Thoracic aorta (tissue), 2 donors: ENCODE measurements around the gene ABCB6. TPM values are rescaled to one million over a fixed set of nuclear protein-coding genes. Genes with fewer than 3 reads are reported as not detected.
"Not testable (repeated sequence)": the region's sequence is repeated elsewhere in the genome, so short reads cannot be mapped to it uniquely, and the experiment has no call there.

ENCODE experiments used
- ATAC-seq: fragments of 150-250 bp; one replicate; pipeline ENCODE4 v1.8.0; 2017; ENCODE audit warnings: low read depth; ENCODE audit not compliant: insufficient number of reproducible peaks, low FRiP score
- DNase-seq: peaks from one replicate; pipeline ENCODE4 v3.0.0-alpha.2; 2020; ENCODE audit warnings: low spot score
- H3K27ac ChIP-seq, 2 donors: fragments of 200-600 bp; sonication (generic); 1 replicate in 1 of 2; 2 replicates in 1 of 2; pipeline ENCODE4 v1.5.1; 2016; ENCODE audit warnings: mild to moderate bottlenecking in 2 of 2, moderate library complexity in 2 of 2
- H3K27me3 ChIP-seq: fragments of 200-600 bp; sonication (generic); replicated peaks from 2 replicates; pipeline ENCODE4 v1.6.0; 2016; ENCODE audit warnings: mild to moderate bottlenecking; ENCODE audit not compliant: insufficient read depth
- H3K36me3 ChIP-seq: fragments of 200-600 bp; sonication (generic); one replicate; pipeline ENCODE4 v1.5.1; 2016
- H3K4me1 ChIP-seq, 2 donors: fragments of 200-600 bp; sonication (generic); 1 replicate in 1 of 2; 2 replicates in 1 of 2; pipeline versions ENCODE4 v1.5.1 to v1.6.0; 2016; ENCODE audit warnings: low read depth in 2 of 2, mild to moderate bottlenecking in 1 of 2; ENCODE audit not compliant: control insufficient read depth in 1 of 2
- H3K4me3 ChIP-seq: fragments of 200-600 bp; sonication (generic); 2 replicates; pipeline ENCODE4 v1.5.1; 2016; ENCODE audit warnings: mild to moderate bottlenecking
- H3K9me3 ChIP-seq: fragments of 200-600 bp; sonication (generic); 2 replicates; pipeline ENCODE4 v1.5.1; 2016
- CTCF ChIP-seq: fragments of 200-600 bp; sonication (generic); IDR thresholded peaks from one replicate; pipeline ENCODE4 v1.5.1; 2019; ENCODE audit warnings: antibody characterized with exemption
- total RNA-seq, 2 donors: library from RNA; depleted of rRNA; stranded (reverse); fragments of >200 nt; gene quantifications; one replicate each; pipeline versions ENCODE4 v1.1.0 to v1.2.3, GENCODE V29; 2016

ABCB6 gene
- total RNA-seq, 2 donors from 2014 or later = 12.7 to 26.0 TPM

DNA sequence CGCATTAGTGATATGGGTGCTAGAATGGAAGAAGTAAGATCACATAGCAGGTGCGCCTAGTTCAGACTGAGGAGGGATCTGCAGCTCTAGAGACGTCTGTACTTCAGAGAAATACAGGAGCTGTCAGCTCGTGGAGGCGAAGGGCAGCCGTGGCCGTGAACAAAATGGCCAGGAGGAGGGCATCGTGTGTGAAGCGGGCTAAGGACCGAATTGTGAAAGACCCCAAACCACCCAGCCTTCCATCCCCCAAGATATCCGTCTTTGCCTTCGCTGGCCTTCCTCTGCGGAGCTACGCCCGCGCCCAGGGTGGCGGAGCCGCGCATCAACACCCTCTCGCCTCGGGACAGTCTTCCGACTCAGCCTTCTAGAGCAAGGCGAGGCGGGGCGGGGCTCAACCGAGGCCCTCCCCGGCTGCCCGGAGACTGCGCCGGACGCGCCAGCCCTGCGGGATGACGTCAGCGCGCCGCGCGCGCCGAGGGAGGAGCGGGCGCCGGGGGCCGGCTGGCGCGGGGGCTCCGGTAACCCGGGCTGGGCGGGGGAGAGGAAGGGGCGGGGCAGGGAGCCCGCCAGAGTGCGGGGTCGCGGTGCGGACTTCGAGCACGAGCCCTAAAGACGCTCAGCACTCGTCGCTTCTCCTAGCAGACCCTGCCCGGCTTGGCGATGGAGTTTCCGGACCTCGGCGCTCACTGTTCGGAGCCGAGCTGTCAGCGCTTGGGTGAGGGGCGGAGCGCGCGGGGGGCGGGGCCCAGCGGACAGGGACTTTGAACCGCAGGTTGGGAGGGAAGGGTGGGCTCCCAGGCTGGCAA is 12.2 kb downstream of the ABCB6 start, which contains the start of gene ZFAND2B:
TSS of gene ZFAND2B (plus strand) at position 455 of the 806 bp plus-strand sequence. CDS start at position 661, 206 bp downstream.
- TF ChIP-seq CTCF = peak; percentile 33
- peaks cover 6% of the 10 kb centered on the region for H3K36me3 ChIP-seq
- peak within 1 kb of the TSS; percentile 91 for H3K4me3 ChIP-seq
- no peaks in the 10 kb centered on the region for H3K27me3 ChIP-seq
- ATAC-seq (peak; percentile 88), DNase-seq (peak; percentile 72)
- no peaks in the 10 kb centered on the region for H3K9me3 ChIP-seq
- H3K4me1 ChIP-seq = peaks cover 15 to 25% of the 10 kb centered on the region in 2 donors
- peak within 1 kb of the TSS; percentile 85 to 93 for H3K27ac ChIP-seq

DNA sequence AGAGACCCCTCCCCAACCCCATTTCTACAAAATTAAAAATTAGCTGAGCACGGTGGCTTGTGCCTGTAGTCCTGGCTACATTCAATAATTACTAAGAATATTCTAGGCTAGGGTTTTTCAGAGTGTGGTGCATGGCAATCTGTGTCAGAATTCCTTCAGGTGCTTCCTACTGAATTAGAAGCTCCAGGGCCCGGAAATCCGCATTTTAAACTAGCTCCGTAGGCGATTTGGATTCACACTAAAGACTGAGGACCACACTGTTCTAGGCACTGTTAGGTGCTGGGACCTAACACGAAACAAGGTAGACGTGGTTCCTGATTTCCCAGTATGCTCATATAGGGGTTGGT is 12.8 kb downstream of the ABCB6 start:
- DNase-seq = no peak
- no peak for ATAC-seq
- Histone ChIP-seq H3K4me3 (peak overlapping the region; percentile 91), H3K36me3 (peaks cover 6% of the 10 kb centered on the region), H3K27ac (peak overlapping the region; percentile 85 to 93), H3K4me1 (peaks cover 15 to 25% of the 10 kb centered on the region in 2 donors), H3K9me3 (no peaks in the 10 kb centered on the region), H3K27me3 (no peaks in the 10 kb centered on the region)
- TF ChIP-seq CTCF = no peak

- H3K4me3 ChIP-seq = no peak overlapping the region
- TF ChIP-seq CTCF = no peak
- ATAC-seq (no peak), DNase-seq (no peak)
- peaks cover 6% of the 10 kb centered on the region for H3K36me3 ChIP-seq
- peaks cover 15 to 25% of the 10 kb centered on the region in 2 donors for H3K4me1 ChIP-seq
- H3K27me3 ChIP-seq = no peaks in the 10 kb centered on the region
- H3K9me3 ChIP-seq = no peaks in the 10 kb centered on the region
- no peak overlapping the region for H3K27ac ChIP-seq
Observed at GRCh38 chr2:219205165-219205538, 13.6 kb downstream of the ABCB6 start.

- DNase-seq = no peak
- TF ChIP-seq CTCF = no peak
- H3K27me3 ChIP-seq = no peaks in the 10 kb centered on the region
- no peak for ATAC-seq
- peaks cover 4% of the 10 kb centered on the region for H3K36me3 ChIP-seq
- H3K9me3 ChIP-seq = no peaks in the 10 kb centered on the region
- H3K27ac ChIP-seq = no peak overlapping the region
- H3K4me3 ChIP-seq = no peak overlapping the region
- H3K4me1 ChIP-seq = peaks cover 15 to 25% of the 10 kb centered on the region in 2 donors
Observed at GRCh38 chr2:219204425-219205164, 14.2 kb downstream of the ABCB6 start.

DNA sequence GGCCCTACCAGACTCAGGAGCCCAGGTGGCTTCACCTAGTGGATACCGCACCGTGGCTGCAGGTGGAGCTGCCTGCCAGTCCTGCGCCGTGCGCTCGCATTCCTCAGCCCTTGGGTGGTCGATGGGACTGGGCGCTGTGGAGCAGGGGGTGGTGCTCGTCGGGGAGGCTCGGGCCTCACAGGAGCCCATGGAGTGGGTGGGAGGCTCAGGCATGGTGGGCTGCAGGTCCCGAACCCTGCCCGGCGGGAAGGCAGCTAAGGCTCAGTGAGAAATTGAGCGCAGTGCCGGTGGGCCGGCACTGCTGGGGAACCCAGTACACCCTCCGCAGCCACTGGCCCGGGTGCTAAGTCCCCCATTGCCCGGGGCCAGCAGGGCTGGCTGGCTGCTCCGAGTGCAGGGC is 17.4 kb downstream of the ABCB6 start:
- not testable (repeated sequence) for H3K4me3 ChIP-seq, ATAC-seq, DNase-seq, H3K4me1 ChIP-seq, H3K36me3 ChIP-seq, H3K27me3 ChIP-seq, H3K27ac ChIP-seq, H3K9me3 ChIP-seq

DNA sequence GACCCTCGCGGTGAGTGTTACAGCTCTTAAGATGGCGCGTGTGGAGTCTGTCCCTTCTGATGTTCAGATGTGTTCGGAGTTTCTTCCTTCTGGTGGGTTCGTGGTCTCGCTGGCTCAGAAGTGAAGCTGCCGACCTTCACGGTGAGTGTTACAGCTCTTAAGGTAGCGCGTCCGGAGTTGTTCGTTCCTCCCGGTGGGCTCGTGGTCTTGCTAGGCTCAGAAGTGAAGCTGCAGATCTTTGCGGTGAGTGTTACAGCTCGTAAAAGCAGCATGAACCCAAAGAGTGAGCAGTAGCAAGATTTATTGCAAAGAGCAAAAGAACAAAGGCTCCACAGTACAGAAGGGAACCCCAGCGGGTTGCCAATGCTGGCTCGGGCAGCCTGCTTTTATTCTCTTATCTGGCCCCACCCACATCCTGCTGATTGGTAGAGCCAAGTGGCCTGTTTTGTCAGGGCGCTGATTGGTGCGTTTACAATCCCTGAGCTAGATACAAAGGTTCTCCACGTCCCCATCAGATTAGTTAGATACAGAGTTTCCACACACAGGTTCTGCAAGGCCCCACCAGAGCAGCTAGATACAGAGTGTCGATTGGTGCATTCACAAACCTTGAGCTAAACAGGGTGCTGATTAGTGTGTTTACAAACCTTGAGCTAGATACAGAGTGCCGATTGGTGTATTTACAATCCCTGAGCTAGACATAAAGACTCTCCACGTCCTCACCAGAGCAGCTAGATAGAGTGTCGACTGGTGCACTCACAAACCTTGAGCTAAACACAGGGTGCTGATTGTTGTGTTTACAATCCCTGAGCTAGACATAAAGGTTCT is 18.0 kb downstream of the ABCB6 start:
- not testable (repeated sequence) for ATAC-seq, H3K4me1 ChIP-seq, DNase-seq, H3K9me3 ChIP-seq, H3K27me3 ChIP-seq, H3K4me3 ChIP-seq, H3K27ac ChIP-seq, H3K36me3 ChIP-seq
